ES-I3 (cell line): ENCODE data around the gene VPREB1.
"Not testable (repeated sequence)": the region's sequence is repeated elsewhere in the genome, so short reads cannot be mapped to it uniquely, and the experiment has no call there.

Experiments
- H3K36me3 ChIP-seq: 2 replicates; pipeline ENCODE4 v1.6.1; 2013; ENCODE audit warnings: mild to moderate bottlenecking, low read length, control low read depth, moderate library complexity; ENCODE audit not compliant: insufficient read depth
- H3K4me1 ChIP-seq: 2 replicates; pipeline ENCODE4 v1.6.1; 2013; ENCODE audit warnings: mild to moderate bottlenecking, control low read depth, low read length; ENCODE audit not compliant: insufficient read depth
- H3K9ac ChIP-seq: 2 replicates; pipeline ENCODE4 v1.6.1; 2013; ENCODE audit warnings: low read depth, mild to moderate bottlenecking, low read length, moderate library complexity
- H3K9me3 ChIP-seq: 2 replicates; pipeline ENCODE4 v1.6.1; 2013; ENCODE audit warnings: mild to moderate bottlenecking, low read length, moderate library complexity; ENCODE audit not compliant: control insufficient read depth, insufficient read depth

Gene VPREB1

DNA sequence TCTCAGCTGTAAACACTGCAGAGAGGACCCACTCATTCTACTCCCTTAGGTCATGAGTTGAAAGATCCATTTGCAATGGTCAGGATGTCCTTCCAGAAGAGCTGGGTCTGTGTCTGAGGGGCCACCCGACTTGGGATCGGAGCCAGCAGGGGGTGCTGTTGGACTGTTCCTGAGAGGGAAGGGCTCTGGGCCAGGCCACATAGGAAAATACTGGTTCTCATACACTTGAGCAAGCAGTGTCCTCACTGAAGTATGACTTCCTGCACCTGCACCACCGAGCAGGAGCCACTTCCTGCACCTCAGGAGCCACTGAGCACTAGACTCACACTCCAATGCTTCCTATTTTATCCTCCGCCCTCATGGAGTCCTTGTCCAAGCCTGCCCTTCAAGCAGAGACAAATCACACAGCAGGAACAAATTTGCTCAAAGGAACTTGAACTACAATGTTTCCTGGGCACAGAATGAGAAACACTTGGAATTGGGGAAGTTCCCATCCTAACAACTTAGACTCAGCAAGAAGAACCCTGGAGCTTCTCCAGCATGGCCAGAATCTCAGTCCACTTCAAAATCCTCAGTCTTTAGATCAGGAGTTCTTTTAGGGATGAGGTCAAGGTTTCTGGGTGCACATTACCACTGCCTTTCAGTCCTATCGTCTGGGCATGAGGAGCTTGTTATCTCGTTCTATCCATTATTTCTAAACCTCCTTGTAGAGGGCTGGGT lies 36.6 kb upstream of the VPREB1 start:
- Histone ChIP-seq H3K9me3 (no peaks in the 10 kb centered on the region), H3K9ac (no peak overlapping the region), H3K36me3 (no peaks in the 10 kb centered on the region), H3K4me1 (no peaks in the 10 kb centered on the region)

- H3K9ac ChIP-seq: no peak overlapping the region
These were observed 35.9 kb upstream of the VPREB1 start for GRCh38 chr22:22208652-22209051.

DNA sequence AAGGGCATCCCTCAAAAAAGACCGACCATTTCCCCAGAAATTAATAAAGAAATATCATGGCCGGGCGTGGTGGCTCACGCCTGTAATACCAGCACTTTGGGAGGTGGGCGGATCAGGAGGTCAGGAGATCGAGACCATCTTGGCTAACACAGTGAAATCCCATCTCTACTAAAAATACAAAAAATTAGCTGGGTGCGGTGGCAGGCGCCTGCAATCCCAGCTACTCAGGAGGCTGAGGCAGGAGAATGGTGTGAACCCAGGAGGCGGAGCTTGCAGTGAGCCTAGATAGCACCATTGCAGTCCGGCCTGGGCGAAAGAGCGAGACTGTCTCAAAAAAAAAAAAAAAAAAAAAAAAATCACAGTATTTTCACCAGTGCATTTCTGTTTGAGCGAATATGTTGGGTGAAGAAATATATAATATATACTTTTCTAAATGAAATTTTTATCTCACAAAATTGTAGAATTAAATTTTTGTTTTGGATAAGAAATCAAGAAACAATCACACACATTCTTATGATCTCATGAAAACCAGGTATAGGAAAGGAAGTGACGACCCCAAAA lies 35.4 kb upstream of the VPREB1 start:
- not testable (repeated sequence) for H3K36me3 ChIP-seq, H3K9me3 ChIP-seq, H3K9ac ChIP-seq, H3K4me1 ChIP-seq

More at GRCh38 chr22:22208652-22209051, 35.9 kb upstream of the VPREB1 start:
- no peaks in the 10 kb centered on the region for H3K4me1 ChIP-seq
- H3K36me3 ChIP-seq: no peaks in the 10 kb centered on the region
- no peaks in the 10 kb centered on the region for H3K9me3 ChIP-seq

GRCh38 chr22:22210375-22210774 lies 34.2 kb upstream of the VPREB1 start:
- Histone ChIP-seq H3K36me3 (no peaks in the 10 kb centered on the region), H3K4me1 (no peaks in the 10 kb centered on the region), H3K9me3 (no peaks in the 10 kb centered on the region), H3K9ac (no peak overlapping the region)

GRCh38 chr22:22210889-22211833 lies 33.4 kb upstream of the VPREB1 start:
- H3K9me3 ChIP-seq: no peaks in the 10 kb centered on the region
- H3K36me3 ChIP-seq: no peaks in the 10 kb centered on the region
- H3K9ac ChIP-seq: no peak overlapping the region
- no peaks in the 10 kb centered on the region for H3K4me1 ChIP-seq

DNA sequence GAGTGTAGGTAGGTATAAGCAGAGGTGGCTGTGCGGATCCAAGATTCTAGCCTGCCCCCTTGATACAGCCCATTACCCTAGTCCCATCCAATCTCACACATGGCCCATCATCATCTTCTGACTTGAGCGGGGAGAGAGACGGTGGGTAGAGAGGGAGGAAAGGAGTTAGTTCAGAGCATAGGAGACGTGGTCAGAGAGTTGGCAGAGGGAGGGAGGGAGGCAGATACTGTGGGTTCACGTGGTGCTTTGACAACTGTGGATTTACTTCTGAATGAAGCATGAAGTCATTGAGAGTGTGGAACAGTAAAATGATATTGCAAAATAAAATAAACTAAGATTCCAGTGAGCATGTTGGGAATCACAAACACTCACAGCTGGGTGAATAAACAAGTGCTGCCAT lies 31.4 kb upstream of the VPREB1 start:
- Histone ChIP-seq H3K9me3 (no peaks in the 10 kb centered on the region), H3K9ac (no peak overlapping the region), H3K36me3 (no peaks in the 10 kb centered on the region), H3K4me1 (no peaks in the 10 kb centered on the region)

DNA sequence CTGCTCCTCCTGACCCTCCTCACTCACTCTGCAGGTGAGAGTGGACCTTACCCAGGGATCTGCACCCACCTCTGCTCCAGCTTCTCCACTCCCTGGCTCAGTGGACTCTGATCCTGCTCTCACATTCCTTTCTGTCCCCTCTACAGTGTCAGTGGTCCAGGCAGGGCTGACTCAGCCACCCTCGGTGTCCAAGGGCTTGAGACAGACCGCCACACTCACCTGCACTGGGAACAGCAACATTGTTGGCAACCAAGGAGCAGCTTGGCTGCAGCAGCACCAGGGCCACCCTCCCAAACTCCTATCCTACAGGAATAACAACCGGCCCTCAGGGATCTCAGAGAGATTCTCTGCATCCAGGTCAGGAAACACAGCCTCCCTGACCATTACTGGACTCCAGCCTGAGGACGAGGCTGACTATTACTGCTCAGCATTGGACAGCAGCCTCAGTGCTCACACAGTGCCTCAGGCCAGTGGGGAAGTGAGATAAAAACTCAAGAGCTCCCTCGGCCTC lies 29.7 kb upstream of the VPREB1 start:
- no peaks in the 10 kb centered on the region for H3K4me1 ChIP-seq

GRCh38 chr22:22215659-22216449 lies 28.7 kb upstream of the VPREB1 start:
- H3K9me3 ChIP-seq: no peaks in the 10 kb centered on the region
- H3K4me1 ChIP-seq: no peaks in the 10 kb centered on the region
- H3K36me3 ChIP-seq: no peaks in the 10 kb centered on the region
- H3K9ac ChIP-seq: no peak overlapping the region

More for the DNA sequence above, 29.7 kb upstream of the VPREB1 start:
- H3K9ac ChIP-seq: no peak overlapping the region
- no peaks in the 10 kb centered on the region for H3K36me3 ChIP-seq
- no peaks in the 10 kb centered on the region for H3K9me3 ChIP-seq

- Histone ChIP-seq H3K36me3 (no peaks in the 10 kb centered on the region), H3K4me1 (no peaks in the 10 kb centered on the region), H3K9me3 (no peaks in the 10 kb centered on the region), H3K9ac (no peak overlapping the region)
These were observed 28.1 kb upstream of the VPREB1 start for GRCh38 chr22:22216450-22216959.

- Histone ChIP-seq H3K9ac (no peak overlapping the region), H3K4me1 (no peaks in the 10 kb centered on the region)
These were observed 26.3 kb upstream of the VPREB1 start for GRCh38 chr22:22218302-22218701.

DNA sequence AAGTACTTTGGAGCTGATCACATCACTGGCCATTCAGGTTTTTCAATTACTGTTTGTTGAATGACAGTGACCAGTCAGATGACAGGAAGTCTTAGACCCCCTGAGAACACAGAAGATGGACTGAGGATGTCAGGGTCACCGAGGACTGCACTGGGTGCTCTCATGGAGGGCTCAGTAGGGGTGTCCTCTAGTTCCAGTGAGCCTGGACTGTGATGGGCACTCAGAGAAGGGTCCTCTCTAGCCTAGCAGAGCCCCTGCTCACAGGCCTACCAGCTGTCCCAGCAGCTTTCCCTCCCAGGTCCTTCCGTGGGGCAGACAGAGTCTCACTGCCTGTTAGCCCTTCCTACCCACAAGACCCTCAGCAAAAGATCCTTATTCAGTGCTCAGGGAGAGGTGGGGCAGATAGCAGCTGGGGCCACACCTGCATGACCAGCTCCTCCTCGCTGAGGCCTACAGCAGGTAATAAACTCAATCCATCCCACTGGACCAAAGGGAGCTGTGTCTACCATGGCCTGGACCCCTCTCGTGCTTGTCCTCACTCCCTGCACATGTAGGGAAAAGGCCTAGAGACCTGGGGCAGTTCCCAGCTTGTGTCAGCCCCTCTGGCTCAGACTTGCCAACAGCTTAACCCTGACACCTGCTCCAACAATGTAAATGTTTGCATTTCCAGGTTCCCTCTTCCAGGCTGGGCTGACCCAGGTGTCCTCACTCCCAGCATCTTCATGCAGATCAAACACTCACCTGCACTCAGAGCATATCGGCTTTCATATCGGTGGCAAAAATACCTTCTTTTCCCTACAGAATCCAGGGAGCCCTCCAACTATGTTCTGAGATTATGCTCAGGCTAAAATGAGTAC lies 25.2 kb upstream of the VPREB1 start:
- no peaks in the 10 kb centered on the region for H3K4me1 ChIP-seq
- H3K9ac ChIP-seq: no peak overlapping the region
- H3K36me3 ChIP-seq: no peaks in the 10 kb centered on the region
- no peaks in the 10 kb centered on the region for H3K9me3 ChIP-seq

More at GRCh38 chr22:22218302-22218701, 26.3 kb upstream of the VPREB1 start:
- Histone ChIP-seq H3K9me3 (no peaks in the 10 kb centered on the region), H3K36me3 (no peaks in the 10 kb centered on the region)

DNA sequence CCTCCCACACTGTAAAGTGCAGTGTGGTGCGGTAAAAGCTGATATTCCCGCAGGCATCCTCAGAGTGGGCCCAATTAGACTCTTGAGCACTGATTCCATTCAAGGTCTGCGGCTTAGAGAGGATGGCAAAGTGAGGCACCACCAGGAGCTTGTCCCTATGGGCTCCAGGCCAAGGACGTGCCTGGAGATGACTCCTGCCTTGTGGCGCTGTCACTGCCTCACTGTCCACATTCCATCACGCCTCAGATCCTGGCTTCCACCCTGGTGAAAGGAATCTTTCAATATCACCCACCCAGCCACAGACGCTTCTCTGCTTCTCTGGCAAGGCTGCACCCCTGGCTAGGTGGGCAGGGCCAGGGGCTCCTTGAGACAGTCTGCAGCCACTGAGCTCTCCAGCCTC lies 23.5 kb upstream of the VPREB1 start:
- not testable (repeated sequence) for H3K36me3 ChIP-seq, H3K9me3 ChIP-seq, H3K9ac ChIP-seq, H3K4me1 ChIP-seq
